HCT116 (cell line): ENCODE data around the gene PNKP.

Source experiments
- EZH2phosphoT487 ChIP-seq: fragments of 200-600 bp; IDR thresholded peaks from 2 replicates; pipeline ENCODE4 v1.6.1; 2018; ENCODE audit warnings: antibody characterized with exemption, borderline replicate concordance
- JUND ChIP-seq: IDR thresholded peaks from 2 replicates; pipeline ENCODE4 v1.6.1; 2012
- POLR2A ChIP-seq: IDR thresholded peaks from 2 replicates; pipeline ENCODE4 v1.7.0; 2011; ENCODE audit warnings: borderline replicate concordance; ENCODE audit not compliant: insufficient read depth, insufficient read length; ENCODE audit errors: extremely low read depth
- RAD21 ChIP-seq: IDR thresholded peaks from 2 replicates; pipeline ENCODE4 v1.6.1; 2012; ENCODE audit warnings: low read depth, mild to moderate bottlenecking
- ZNF274 ChIP-seq: fragments of 200-500 bp; sonication (Bioruptor generic); IDR thresholded peaks from 2 replicates; pipeline ENCODE4 v1.6.1; 2014; ENCODE audit warnings: mild to moderate bottlenecking, low read depth, low read length, inconsistent platforms
- TF ChIP-seq, protein P1 (sequence below), 3 experiments: fragments of 200-600 bp in 1 of 3; sonication (generic) in 1 of 3; IDR thresholded peaks in 2 of 3; conservative IDR thresholded peaks in 1 of 3; 2 replicates each; pipeline ENCODE4 v1.5.1; 2012 to 2017; ENCODE audit warnings: low read depth in 2 of 3, low read length in 2 of 3, antibody characterized with exemption in 1 of 3, borderline replicate concordance in 1 of 3, control low read depth in 1 of 3, mild to moderate bottlenecking in 1 of 3, mixed read lengths in 1 of 3, mixed run types in 1 of 3, moderate library complexity in 1 of 3; ENCODE audit not compliant: insufficient read depth in 1 of 3

DNA sequence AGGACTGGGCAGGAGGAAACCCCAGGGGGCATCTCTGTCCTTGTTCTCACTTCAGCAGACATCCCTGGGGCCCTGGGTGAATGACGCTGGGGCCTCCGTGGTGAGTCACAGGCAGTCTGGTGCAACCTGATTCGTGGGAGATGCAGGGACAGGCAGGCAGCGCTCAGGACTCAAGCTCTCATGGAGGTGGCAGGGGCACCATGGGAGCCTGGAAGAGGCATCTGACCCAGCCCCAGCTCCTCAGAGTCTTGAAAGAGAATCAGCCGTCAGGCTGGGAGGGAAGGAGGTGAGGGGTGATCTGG, 30.4 kb downstream of the PNKP start:
- TF ChIP-seq, protein P1, sequence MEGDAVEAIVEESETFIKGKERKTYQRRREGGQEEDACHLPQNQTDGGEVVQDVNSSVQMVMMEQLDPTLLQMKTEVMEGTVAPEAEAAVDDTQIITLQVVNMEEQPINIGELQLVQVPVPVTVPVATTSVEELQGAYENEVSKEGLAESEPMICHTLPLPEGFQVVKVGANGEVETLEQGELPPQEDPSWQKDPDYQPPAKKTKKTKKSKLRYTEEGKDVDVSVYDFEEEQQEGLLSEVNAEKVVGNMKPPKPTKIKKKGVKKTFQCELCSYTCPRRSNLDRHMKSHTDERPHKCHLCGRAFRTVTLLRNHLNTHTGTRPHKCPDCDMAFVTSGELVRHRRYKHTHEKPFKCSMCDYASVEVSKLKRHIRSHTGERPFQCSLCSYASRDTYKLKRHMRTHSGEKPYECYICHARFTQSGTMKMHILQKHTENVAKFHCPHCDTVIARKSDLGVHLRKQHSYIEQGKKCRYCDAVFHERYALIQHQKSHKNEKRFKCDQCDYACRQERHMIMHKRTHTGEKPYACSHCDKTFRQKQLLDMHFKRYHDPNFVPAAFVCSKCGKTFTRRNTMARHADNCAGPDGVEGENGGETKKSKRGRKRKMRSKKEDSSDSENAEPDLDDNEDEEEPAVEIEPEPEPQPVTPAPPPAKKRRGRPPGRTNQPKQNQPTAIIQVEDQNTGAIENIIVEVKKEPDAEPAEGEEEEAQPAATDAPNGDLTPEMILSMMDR (IDR thresholded peaks at IDR 0.05 in 2 of 3, conservative IDR thresholded peaks at IDR 0.05 in 1 of 3; ENCODE audit: borderline replicate concordance in 1 of 3, insufficient read depth in 1 of 3, low read depth in 2 of 3, low read length in 2 of 3), result no peak
- no peak for TF ChIP-seq EZH2phosphoT487
- TF ChIP-seq JUND, result no peak
- no peak for TF ChIP-seq POLR2A
- TF ChIP-seq ZNF274, result no peak
- no peak for TF ChIP-seq RAD21
